HepG2 (cell line): ENCODE measurements around the gene SATB1. TPM values are rescaled to one million over a fixed set of nuclear protein-coding genes. Genes with fewer than 3 reads are reported as not detected.

ENCODE experiments used
- ATAC-seq: fragments of 200-7000 bp; cut with Tn5 transposase; 3 replicates; pipeline ENCODE4 v1.9.1; 2020; ENCODE audit warnings: mild to moderate bottlenecking, moderate library complexity
- BruUV-seq: library from RNA; stranded (reverse); fragments of 400-500 nt; replicated peaks from 2 replicates; lab custom pipeline; 2021; lab: Mats Ljungman, UMichigan
- CTCF ChIA-PET: fragments of 300-600 bp; formaldehyde crosslinking; extraction: SDS; loops from one replicate; lab custom pipeline; 2021; ENCODE audit warnings: low total read pairs, inconsistent platforms, low intra/inter-chr PET ratio; lab: Yijun Ruan, JAX
- POLR2A ChIA-PET: fragments of 350-600 bp; sonication (Branson Sonifier 250); formaldehyde crosslinking; loops from one replicate; lab custom pipeline; 2020; ENCODE audit warnings: antibody characterized with exemption, inconsistent platforms; lab: Yijun Ruan, JAX
- DNase-seq: peaks from one replicate; pipeline ENCODE4 v3.0.0-alpha.2; 2015; ENCODE audit warnings: low spot score
- FAIRE-seq: peaks from 3 replicates; lab custom pipeline; 2011; peaks lifted over from hg19 to GRCh38; lab: Jason Lieb, UNC
- H2AFZ ChIP-seq: one replicate; pipeline ENCODE4 v1.6.1; 2011; ENCODE audit warnings: low read length, inconsistent platforms
- H3K27ac ChIP-seq: fragments of 300-600 bp; 3 replicates; pipeline ENCODE4 v1.8.0; 2011; ENCODE audit warnings: mixed run types, mild to moderate bottlenecking, mixed read lengths, low read length, inconsistent platforms; ENCODE audit not compliant: insufficient read depth; ENCODE audit errors: extremely low read length
- H3K27me3 ChIP-seq, 2 experiments: fragments of 200-600 bp in 1 of 2; 2 replicates in 1 of 2; 3 replicates in 1 of 2; pipeline versions ENCODE4 v1.6.0 to v1.8.0; 2011; ENCODE audit warnings: low read length in 2 of 2, mild to moderate bottlenecking in 2 of 2, moderate library complexity in 2 of 2, inconsistent platforms in 1 of 2; ENCODE audit not compliant: insufficient read depth in 2 of 2, control insufficient read depth in 1 of 2
- H3K36me3 ChIP-seq, 2 experiments: fragments of 200-600 bp in 1 of 2; replicated peaks in 1 of 2; 2 replicates in 1 of 2; 3 replicates in 1 of 2; pipeline versions ENCODE4 v1.5.1 to v1.8.0; 2011; ENCODE audit warnings: low read length in 2 of 2, inconsistent platforms in 1 of 2; ENCODE audit not compliant: insufficient read depth in 2 of 2, control insufficient read depth in 1 of 2
- H3K4me1 ChIP-seq: 2 replicates; pipeline ENCODE4 v1.5.1; 2012; ENCODE audit warnings: low read length, inconsistent platforms; ENCODE audit not compliant: insufficient read depth
- H3K4me2 ChIP-seq: 2 replicates; pipeline ENCODE4 v1.6.0; 2011; ENCODE audit warnings: low read depth, low read length, inconsistent platforms
- H3K4me3 ChIP-seq, 3 experiments: fragments of 200-600 bp in 1 of 3; sonication (generic), shearing (Covaris generic) in 1 of 3; replicated peaks in 1 of 3; 2 replicates each; pipeline ENCODE4 v1.5.1; 2011 to 2016; ENCODE audit warnings: low read length in 3 of 3, inconsistent platforms in 2 of 3, low read depth in 2 of 3, mild to moderate bottlenecking in 2 of 3, control low read depth in 1 of 3, mixed read lengths in 1 of 3; ENCODE audit not compliant: insufficient read depth in 1 of 3
- H3K79me2 ChIP-seq: one replicate; pipeline ENCODE4 v1.6.1; 2011; ENCODE audit warnings: low read length, inconsistent platforms; ENCODE audit not compliant: insufficient read depth
- H3K9ac ChIP-seq: 2 replicates; pipeline ENCODE4 v1.6.0; 2011; ENCODE audit warnings: mild to moderate bottlenecking, low read depth, low read length, inconsistent platforms; ENCODE audit not compliant: insufficient read depth
- H3K9me3 ChIP-seq: 2 replicates; pipeline ENCODE4 v1.5.1; 2012; ENCODE audit warnings: mild to moderate bottlenecking, low read length
- H4K20me1 ChIP-seq: 2 replicates; pipeline ENCODE4 v1.6.0; 2011; ENCODE audit warnings: inconsistent platforms, mild to moderate bottlenecking, low read length, moderate library complexity; ENCODE audit not compliant: insufficient read depth
- AFF4 ChIP-seq: sonication (generic); formaldehyde crosslinking; IDR thresholded peaks from 2 replicates; pipeline ENCODE4 v1.4.0; 2020; ENCODE audit warnings: missing genetic modification reagents
- KDM4B ChIP-seq: sonication (generic); formaldehyde crosslinking; IDR thresholded peaks from 2 replicates; pipeline ENCODE4 v1.4.0; 2020; ENCODE audit warnings: missing genetic modification reagents
- NFRKB ChIP-seq: fragments of 450-650 bp; IDR thresholded peaks from 2 replicates; pipeline ENCODE4 v1.6.1; 2017
- SUZ12 ChIP-seq: fragments of 150-350 bp; IDR thresholded peaks from 2 replicates; pipeline ENCODE4 v1.6.1; 2014; ENCODE audit warnings: low read depth, low read length
- TARDBP ChIP-seq: sonication (generic); formaldehyde crosslinking; IDR thresholded peaks from 2 replicates; pipeline ENCODE4 v1.8.0; 2022; ENCODE audit warnings: mild to moderate bottlenecking, missing genetic modification reagents
- U2AF1 ChIP-seq: fragments of 200-400 bp; formaldehyde crosslinking; optimal IDR thresholded peaks from 2 replicates; pipeline ENCODE3; 2017; ENCODE audit warnings: mild to moderate bottlenecking, low read depth, low read length
- ZNF343 ChIP-seq: sonication (generic); formaldehyde crosslinking; IDR thresholded peaks from 2 replicates; pipeline ENCODE4 v1.4.0; 2020; ENCODE audit warnings: mild to moderate bottlenecking, missing genetic modification reagents
- ZNF354B ChIP-seq: sonication (generic); formaldehyde crosslinking; IDR thresholded peaks from 2 replicates; pipeline ENCODE4 v1.8.0; 2022; ENCODE audit warnings: mild to moderate bottlenecking, missing genetic modification reagents
- WGBS: methylation state at CpG from one replicate; pipeline ENCODE4 v1.1.6; 2017; ENCODE audit warnings: low lambda C conversion rate; 5-methylcytosine and 5-hydroxymethylcytosine counted together
- in situ Hi-C: cut with HindIII; loops from 2 replicates; pipeline ENCODE4 v1.10.0; 2017; ENCODE audit warnings: low pct_unique_long_range_greater_than_20kb; ENCODE audit not compliant: extremely low pct_ligation_motif_present
- intact Hi-C: fragments of 100-400 bp; cut with micrococcal nuclease; formaldehyde crosslinking; loops from one replicate; pipeline ENCODE4 v1.10.0; 2022; ENCODE audit not compliant: unreplicated experiment
- polyA plus RNA-seq, 8 experiments: library from polyadenylated mRNA; depleted of rRNA in 3 of 8; stranded (reverse) in 7 of 8; unstranded in 1 of 8; fragments of >200 nt; fragmentation: Illumina TruSeq in 4 of 8; extraction: Trizol in 4 of 8; gene quantifications; 2 replicates each; pipeline versions ENCODE4 v1.2.1 to v1.2.3, GENCODE V29; 2011 to 2016; ENCODE audit warnings: low read depth in 4 of 8, missing spikeins in 1 of 8, mixed read lengths in 1 of 8; ENCODE audit not compliant: insufficient read depth in 1 of 8
- total RNA-seq, 5 experiments: library from RNA; depleted of rRNA; stranded (reverse); fragments of >200 nt; fragmentation: Illumina TruSeq; extraction: Trizol; gene quantifications; 2 replicates each; pipeline ENCODE4 v1.2.3, GENCODE V29; 2016; ENCODE audit warnings: low read depth in 1 of 5
- TF ChIP-seq, protein P1 (sequence below): sonication (generic); formaldehyde crosslinking; IDR thresholded peaks from 2 replicates; pipeline ENCODE4 v1.5.1; 2020; ENCODE audit warnings: mild to moderate bottlenecking, moderate library complexity, missing genetic modification reagents

Gene SATB1
- total and polyA plus RNA-seq, 2 of the 13 experiments (the other 11 are each of a cell fraction or from before 2014, with no cell fraction given) = 0.03 TPM; not detected in 1

DNA sequence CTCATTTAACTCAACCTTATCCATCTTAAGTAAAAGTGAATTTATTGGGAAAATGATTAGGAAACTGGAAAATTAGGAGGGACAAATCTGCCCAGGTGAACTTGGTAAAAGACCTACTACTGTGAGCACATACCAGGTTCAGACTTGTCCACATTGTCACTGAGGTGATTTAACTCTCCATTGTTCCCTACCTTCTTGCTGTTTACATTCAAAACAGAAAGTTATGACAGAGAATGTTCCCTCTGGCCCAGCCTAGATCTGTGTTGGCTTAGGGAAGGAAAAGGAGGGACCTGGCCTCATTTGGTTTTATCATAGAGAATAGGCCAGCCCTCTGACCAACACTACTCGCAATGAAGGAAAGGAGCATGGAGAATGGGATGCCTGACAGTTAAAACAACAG lies 117.6 kb downstream of the SATB1 start:
- BruUV-seq = no TSS peak
- in situ Hi-C loops = no loop called here
- no peaks in the 10 kb centered on the region for H3K27me3 ChIP-seq
- ChIA-PET POLR2A (no interaction called here), CTCF (no interaction called here)
- H3K36me3 ChIP-seq = no peaks in the 10 kb centered on the region
- no peak overlapping the region for H2AFZ ChIP-seq
- no peaks in the 10 kb centered on the region for H3K9me3 ChIP-seq
- H4K20me1 ChIP-seq = no peaks in the 10 kb centered on the region
- 41% methylated on average over 1 of the region's 1 CpG for WGBS
- DNase-seq (no peak), FAIRE-seq (no peak), ATAC-seq (no peak)
- H3K4me3 ChIP-seq = no peak overlapping the region
- no peak for TF ChIP-seq TARDBP (CRISPR knock-in tag)
- TF ChIP-seq NFRKB = no peak
- no peak for TF ChIP-seq U2AF1
- no peak for TF ChIP-seq ZNF354B (CRISPR knock-in tag)
- no peak for TF ChIP-seq AFF4 (CRISPR knock-in tag)
- TF ChIP-seq, protein P1, sequence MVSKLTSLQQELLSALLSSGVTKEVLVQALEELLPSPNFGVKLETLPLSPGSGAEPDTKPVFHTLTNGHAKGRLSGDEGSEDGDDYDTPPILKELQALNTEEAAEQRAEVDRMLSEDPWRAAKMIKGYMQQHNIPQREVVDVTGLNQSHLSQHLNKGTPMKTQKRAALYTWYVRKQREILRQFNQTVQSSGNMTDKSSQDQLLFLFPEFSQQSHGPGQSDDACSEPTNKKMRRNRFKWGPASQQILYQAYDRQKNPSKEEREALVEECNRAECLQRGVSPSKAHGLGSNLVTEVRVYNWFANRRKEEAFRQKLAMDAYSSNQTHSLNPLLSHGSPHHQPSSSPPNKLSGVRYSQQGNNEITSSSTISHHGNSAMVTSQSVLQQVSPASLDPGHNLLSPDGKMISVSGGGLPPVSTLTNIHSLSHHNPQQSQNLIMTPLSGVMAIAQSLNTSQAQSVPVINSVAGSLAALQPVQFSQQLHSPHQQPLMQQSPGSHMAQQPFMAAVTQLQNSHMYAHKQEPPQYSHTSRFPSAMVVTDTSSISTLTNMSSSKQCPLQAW = no peak
- TF ChIP-seq SUZ12 = no peak
- no peak for TF ChIP-seq KDM4B (CRISPR knock-in tag)
- no peak for TF ChIP-seq ZNF343 (CRISPR knock-in tag)
- H3K9ac ChIP-seq = no peak overlapping the region
- no peaks in the 10 kb centered on the region for H3K4me1 ChIP-seq
- no peak overlapping the region for H3K27ac ChIP-seq
- H3K79me2 ChIP-seq = no peaks in the 10 kb centered on the region
- intact Hi-C loops = no loop called here
- H3K4me2 ChIP-seq = no peak overlapping the region
